ENCODE results near the gene GALK1. TPM values are rescaled to one million over a fixed set of nuclear protein-coding genes. Genes with fewer than 3 reads are reported as not detected.

Gene GALK1
- total and polyA plus RNA-seq, 9 of the 15 experiments (the other 6 are each of a cell fraction or from before 2014, with no cell fraction given): 0.45 to 51.6 (median 17.4) TPM

DNA sequence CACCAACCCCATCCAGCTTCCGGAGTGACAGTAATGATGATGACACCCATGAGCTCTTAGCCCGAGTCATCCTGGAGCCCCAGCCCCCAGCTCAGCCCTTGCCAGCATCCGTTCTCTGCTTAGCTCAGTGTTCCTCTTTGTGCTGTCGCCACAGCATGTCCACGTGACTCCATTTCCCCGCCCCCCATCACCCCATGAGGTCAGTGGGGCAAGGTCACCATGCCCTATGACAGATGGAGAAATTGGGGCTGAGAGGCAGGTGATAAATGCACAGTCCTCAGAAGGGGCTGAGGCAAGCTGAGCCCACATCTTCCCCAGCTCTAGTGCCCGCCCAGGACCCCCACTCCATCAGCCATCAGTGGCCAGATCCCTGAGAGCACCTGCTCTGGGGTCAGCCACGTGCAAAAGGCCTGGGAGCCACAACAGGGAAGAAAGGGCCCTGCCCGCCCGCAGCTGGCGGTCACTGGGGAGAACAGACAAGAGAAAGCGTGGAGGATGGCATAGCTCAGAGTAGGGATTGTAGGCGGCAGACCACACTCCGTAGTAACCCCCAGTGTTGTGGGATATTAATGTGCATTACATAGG lies 26.7 kb downstream of the GALK1 start (continued):
- TF ChIP-seq MXI1 (IDR thresholded peaks at IDR 0.05; ENCODE audit: low read depth, low read length): no peak
- TF ChIP-seq ESRRA (IDR thresholded peaks at IDR 0.05; ENCODE audit: borderline replicate concordance, low read depth): peak; percentile 94
- TF ChIP-seq, protein P1, sequence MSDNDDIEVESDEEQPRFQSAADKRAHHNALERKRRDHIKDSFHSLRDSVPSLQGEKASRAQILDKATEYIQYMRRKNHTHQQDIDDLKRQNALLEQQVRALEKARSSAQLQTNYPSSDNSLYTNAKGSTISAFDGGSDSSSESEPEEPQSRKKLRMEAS (CRISPR knock-in tag; IDR thresholded peaks at IDR 0.05): peak; percentile 58
- peak; percentile 4 for TF ChIP-seq MEIS2 (IDR thresholded peaks at IDR 0.05; ENCODE audit: partially characterized antibody)
- peak; percentile 56 for TF ChIP-seq ETV1 (tag; conservative IDR thresholded peaks at IDR 0.05; ENCODE audit: low read depth)
- peak; percentile 78 for TF ChIP-seq RAD51 (IDR thresholded peaks at IDR 0.05; ENCODE audit: borderline replicate concordance, low read depth)
- TF ChIP-seq, protein P2, sequence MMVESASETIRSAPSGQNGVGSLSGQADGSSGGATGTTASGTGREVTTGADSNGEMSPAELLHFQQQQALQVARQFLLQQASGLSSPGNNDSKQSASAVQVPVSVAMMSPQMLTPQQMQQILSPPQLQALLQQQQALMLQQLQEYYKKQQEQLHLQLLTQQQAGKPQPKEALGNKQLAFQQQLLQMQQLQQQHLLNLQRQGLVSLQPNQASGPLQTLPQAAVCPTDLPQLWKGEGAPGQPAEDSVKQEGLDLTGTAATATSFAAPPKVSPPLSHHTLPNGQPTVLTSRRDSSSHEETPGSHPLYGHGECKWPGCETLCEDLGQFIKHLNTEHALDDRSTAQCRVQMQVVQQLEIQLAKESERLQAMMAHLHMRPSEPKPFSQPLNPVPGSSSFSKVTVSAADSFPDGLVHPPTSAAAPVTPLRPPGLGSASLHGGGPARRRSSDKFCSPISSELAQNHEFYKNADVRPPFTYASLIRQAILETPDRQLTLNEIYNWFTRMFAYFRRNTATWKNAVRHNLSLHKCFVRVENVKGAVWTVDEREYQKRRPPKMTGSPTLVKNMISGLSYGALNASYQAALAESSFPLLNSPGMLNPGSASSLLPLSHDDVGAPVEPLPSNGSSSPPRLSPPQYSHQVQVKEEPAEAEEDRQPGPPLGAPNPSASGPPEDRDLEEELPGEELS (CRISPR knock-in tag; IDR thresholded peaks at IDR 0.05; ENCODE audit: borderline replicate concordance): no peak
- TF ChIP-seq RFX1 (IDR thresholded peaks at IDR 0.05): no peak

Measured in K562 (cell line).